B cell (primary cell): ENCODE measurements around the gene NOL9. TPM values are rescaled to one million over a fixed set of nuclear protein-coding genes. Genes with fewer than 3 reads are reported as not detected.

Experiments
- ATAC-seq: fragments of 200-7000 bp; cut with Tn5 transposase; one replicate; pipeline ENCODE4 v1.10.0; 2021; ENCODE audit warnings: low read depth, mild to moderate bottlenecking, moderate number of reproducible peaks, moderate library complexity
- CTCF ChIA-PET: fragments of 350-600 bp; sonication (Branson Sonifier 250); formaldehyde crosslinking; loops from one replicate; lab custom pipeline; 2021; ENCODE audit warnings: antibody characterized with exemption, inconsistent platforms; lab: Charles Lee
- POLR2A ChIA-PET: fragments of 350-600 bp; sonication (Branson Sonifier 250); formaldehyde crosslinking; loops from one replicate; lab custom pipeline; 2021; ENCODE audit warnings: antibody characterized with exemption; lab: Charles Lee
- DNase-seq: peaks from one replicate; pipeline ENCODE4 v3.0.0; 2013
- H2AFZ ChIP-seq: 2 replicates; pipeline ENCODE4 v1.6.1; 2012; ENCODE audit warnings: mild to moderate bottlenecking, low read depth, low read length; ENCODE audit not compliant: insufficient read depth, poor library complexity, severe bottlenecking
- H3K27ac ChIP-seq, 2 donors: 1 replicate in 1 of 2; 2 replicates in 1 of 2; pipeline ENCODE4 v1.5.1; 2012 to 2013; ENCODE audit warnings: low read length in 2 of 2, mild to moderate bottlenecking in 2 of 2, moderate library complexity in 1 of 2
- H3K27me3 ChIP-seq, 4 experiments: fragments of 200-600 bp in 1 of 4; sonication (generic) in 1 of 4; replicated peaks in 1 of 4; 1 replicate in 2 of 4; 2 replicates in 2 of 4; pipeline versions ENCODE4 v1.6.1 to v1.7.0; 2013 to 2016; ENCODE audit warnings: low read length in 3 of 4, mild to moderate bottlenecking in 2 of 4, mixed read lengths in 1 of 4, moderate library complexity in 1 of 4; ENCODE audit not compliant: insufficient read depth in 4 of 4, control insufficient read depth in 3 of 4; ENCODE audit errors: control extremely low read depth in 1 of 4
- H3K36me3 ChIP-seq, 2 experiments: replicated peaks in 1 of 2; 1 replicate in 1 of 2; 2 replicates in 1 of 2; pipeline versions ENCODE4 v1.6.1 to v1.7.1; 2013; ENCODE audit warnings: low read length in 1 of 2; ENCODE audit not compliant: insufficient read depth in 2 of 2, control insufficient read depth in 1 of 2; ENCODE audit errors: control extremely low read depth in 1 of 2, extremely low read depth in 1 of 2
- H3K4me1 ChIP-seq, 2 donors: fragments of 200-600 bp in 1 of 2; sonication (generic) in 1 of 2; 1 replicate in 1 of 2; 2 replicates in 1 of 2; pipeline versions ENCODE4 v1.5.1 to v1.6.1; 2013 to 2017; ENCODE audit warnings: low read length in 2 of 2; ENCODE audit not compliant: control insufficient read depth in 2 of 2, insufficient read depth in 2 of 2
- H3K4me2 ChIP-seq: replicated peaks from 2 replicates; pipeline ENCODE3; 2012; ENCODE audit warnings: mild to moderate bottlenecking, low read depth, low read length; ENCODE audit not compliant: poor library complexity, severe bottlenecking
- H3K4me3 ChIP-seq, 5 experiments: fragments of 200-600 bp in 1 of 5; sonication (generic) in 1 of 5; 1 replicate in 3 of 5; 2 replicates in 2 of 5; pipeline versions ENCODE4 v1.5.1 to v1.7.0; 2011 to 2016; ENCODE audit warnings: low read length in 4 of 5, mild to moderate bottlenecking in 4 of 5, low read depth in 2 of 5, control low read depth in 1 of 5, moderate library complexity in 1 of 5; ENCODE audit not compliant: insufficient read depth in 1 of 5; ENCODE audit errors: control extremely low read depth in 1 of 5, extremely low read depth in 1 of 5
- H3K79me2 ChIP-seq: fragments of 200-600 bp; sonication (generic); one replicate; pipeline ENCODE4 v1.6.0; 2016; ENCODE audit warnings: low read length; ENCODE audit not compliant: control insufficient read depth, insufficient read depth
- H3K9ac ChIP-seq: fragments of 200-600 bp; sonication (generic); 2 replicates; pipeline ENCODE4 v1.6.1; 2017; ENCODE audit warnings: mild to moderate bottlenecking, low read length, moderate library complexity
- H3K9me3 ChIP-seq, 3 donors: one replicate each; pipeline versions ENCODE4 v1.6.1 to v1.7.1; 2013; ENCODE audit warnings: low read length in 2 of 3; ENCODE audit not compliant: control insufficient read depth in 2 of 3, insufficient read depth in 1 of 3; ENCODE audit errors: control extremely low read depth in 1 of 3
- H4K20me1 ChIP-seq: 2 replicates; pipeline ENCODE4 v1.6.0; 2012; ENCODE audit warnings: mild to moderate bottlenecking, low read length; ENCODE audit not compliant: insufficient read depth, control insufficient read depth, poor library complexity, severe bottlenecking
- H3K27ac Mint-ChIP-seq: one replicate; pipeline ENCODE4 v1.8.0; 2021; ENCODE audit warnings: mixed read lengths
- H3K27me3 Mint-ChIP-seq: one replicate; pipeline ENCODE4 v1.8.0; 2021; ENCODE audit warnings: mixed read lengths
- H3K4me1 Mint-ChIP-seq: one replicate; pipeline ENCODE4 v1.8.0; 2021; ENCODE audit warnings: mixed read lengths
- H3K4me3 Mint-ChIP-seq: one replicate; pipeline ENCODE4 v1.8.0; 2021; ENCODE audit warnings: mixed read lengths
- H3K9me3 Mint-ChIP-seq: one replicate; pipeline ENCODE4 v1.8.0; 2022; ENCODE audit warnings: mixed read lengths; ENCODE audit not compliant: insufficient read depth
- CTCF ChIP-seq: fragments of 200-600 bp; IDR thresholded peaks from one replicate; pipeline ENCODE4 v1.8.0; 2022; ENCODE audit warnings: antibody characterized with exemption, mild to moderate bottlenecking
- EZH2 ChIP-seq: IDR thresholded peaks from 2 replicates; pipeline ENCODE4 v1.6.1; 2012; ENCODE audit warnings: borderline replicate concordance, low read depth, mild to moderate bottlenecking, moderate library complexity, low read length; ENCODE audit not compliant: insufficient read depth, poor library complexity, severe bottlenecking
- WGBS: methylation state at CpG from one replicate; pipeline ENCODE4 v1.1.5; 2013; ENCODE audit warnings: missing lambda C conversion rate; ENCODE audit not compliant: insufficient coverage; 5-methylcytosine and 5-hydroxymethylcytosine counted together
- intact Hi-C: fragments of 100-400 bp; cut with micrococcal nuclease; formaldehyde crosslinking; loops from one replicate; pipeline ENCODE4 v1.10.0; 2022
- polyA plus RNA-seq: library from polyadenylated mRNA; depleted of rRNA; stranded (reverse); fragments of >200 nt; gene quantifications from 2 replicates; pipeline ENCODE4 v1.2.3, GENCODE V29; 2012
- total RNA-seq, 2 donors: library from RNA; stranded (reverse); fragments of 120-200 nt in 1 of 2; gene quantifications; 1 replicate in 1 of 2; 2 replicates in 1 of 2; pipeline versions ENCODE4 v1.2.3 to v1.2.4, GENCODE V29; 2013 to 2022

Gene NOL9
- total and polyA plus RNA-seq, 2 donors (not counting 1 experiment from before 2014, with no cell fraction given) = 23.8 to 49.5 TPM

GRCh38 chr1:6505367-6506209 is 48.7 kb downstream of the NOL9 start:
- peaks cover 0 to 8% (median 1%) of the 10 kb centered on the region in 4 experiments for H3K27me3 ChIP-seq
- CTCF ChIA-PET = interaction anchor here (1.4 kb wide), 1 partner anchor 15 kb away, joined by 4 read pairs; no protein-coding TSS in a partner anchor
- no peaks in the 10 kb centered on the region for H3K36me3 ChIP-seq

More at GRCh38 chr1:6505367-6506209, 48.7 kb downstream of the NOL9 start:
- no peak overlapping the region for H3K27ac Mint-ChIP-seq
- no peak overlapping the region for H3K27ac ChIP-seq
- H3K9ac ChIP-seq = no peak overlapping the region
- 92% methylated on average over 28 of the region's 31 CpGs for WGBS
- peaks cover 0 to 10% of the 10 kb centered on the region in 2 donors for H3K4me1 ChIP-seq
- H4K20me1 ChIP-seq = no peaks in the 10 kb centered on the region
- no peak overlapping the region for H3K4me2 ChIP-seq
- intact Hi-C loops = no loop called here
- no peaks in the 10 kb centered on the region for H3K9me3 Mint-ChIP-seq
- H3K9me3 ChIP-seq = no peaks in the 10 kb centered on the region
- no peak overlapping the region for H3K4me3 ChIP-seq
- TF ChIP-seq EZH2 (no peak), CTCF (no peak)
- no peak overlapping the region for H2AFZ ChIP-seq
- ATAC-seq (no peak), DNase-seq (no peak)
- no peaks in the 10 kb centered on the region for H3K4me1 Mint-ChIP-seq
- H3K4me3 Mint-ChIP-seq = no peak overlapping the region
- POLR2A ChIA-PET = no interaction called here
- peaks cover 20% of the 10 kb centered on the region for H3K27me3 Mint-ChIP-seq
- H3K79me2 ChIP-seq = no peaks in the 10 kb centered on the region
